ENCODE results near the gene NME3.

DNA sequence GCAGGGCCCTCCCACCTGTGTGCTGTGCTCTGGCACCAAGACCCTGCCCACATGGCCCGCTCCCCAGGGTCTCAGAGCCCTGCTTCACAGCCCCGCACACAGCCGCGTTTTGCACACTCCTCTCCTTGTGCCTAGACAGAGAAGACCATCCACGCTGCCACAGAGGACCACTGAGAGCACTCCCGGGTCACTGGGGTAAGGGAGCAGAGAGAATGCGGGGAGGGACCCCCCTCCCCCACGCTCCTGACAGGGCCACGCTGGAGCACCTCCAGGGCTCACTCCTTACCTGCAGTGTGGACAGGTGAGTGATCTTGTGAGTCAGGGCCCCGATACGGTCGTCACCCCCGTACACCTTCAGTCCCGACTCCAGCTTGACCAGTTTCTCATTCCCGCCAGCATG, 48.3 kb upstream of the NME3 start:
- TF ChIP-seq POLR2A (IDR thresholded peaks at IDR 0.05) = no peak
- TF ChIP-seq, protein P1, sequence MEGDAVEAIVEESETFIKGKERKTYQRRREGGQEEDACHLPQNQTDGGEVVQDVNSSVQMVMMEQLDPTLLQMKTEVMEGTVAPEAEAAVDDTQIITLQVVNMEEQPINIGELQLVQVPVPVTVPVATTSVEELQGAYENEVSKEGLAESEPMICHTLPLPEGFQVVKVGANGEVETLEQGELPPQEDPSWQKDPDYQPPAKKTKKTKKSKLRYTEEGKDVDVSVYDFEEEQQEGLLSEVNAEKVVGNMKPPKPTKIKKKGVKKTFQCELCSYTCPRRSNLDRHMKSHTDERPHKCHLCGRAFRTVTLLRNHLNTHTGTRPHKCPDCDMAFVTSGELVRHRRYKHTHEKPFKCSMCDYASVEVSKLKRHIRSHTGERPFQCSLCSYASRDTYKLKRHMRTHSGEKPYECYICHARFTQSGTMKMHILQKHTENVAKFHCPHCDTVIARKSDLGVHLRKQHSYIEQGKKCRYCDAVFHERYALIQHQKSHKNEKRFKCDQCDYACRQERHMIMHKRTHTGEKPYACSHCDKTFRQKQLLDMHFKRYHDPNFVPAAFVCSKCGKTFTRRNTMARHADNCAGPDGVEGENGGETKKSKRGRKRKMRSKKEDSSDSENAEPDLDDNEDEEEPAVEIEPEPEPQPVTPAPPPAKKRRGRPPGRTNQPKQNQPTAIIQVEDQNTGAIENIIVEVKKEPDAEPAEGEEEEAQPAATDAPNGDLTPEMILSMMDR (IDR thresholded peaks at IDR 0.05) = no peak
